ENCODE results near the gene CYGB.
"Not testable (repeated sequence)": the region's sequence is repeated elsewhere in the genome, so short reads cannot be mapped to it uniquely, and the experiment has no call there.

The CYGB gene

GRCh38 chr17:76524598-76525512 lies 12.7 kb downstream of the CYGB start:
- peak; percentile 76 for DNase-seq (ENCODE audit: low read depth)
- H3K4me3 ChIP-seq (replicated peaks; ENCODE audit: low read depth, low read length), result no peak overlapping the region
- no peak for TF ChIP-seq CTCF (IDR thresholded peaks at IDR 0.05; ENCODE audit: low read length, missing control alignments)

GRCh38 chr17:76523084-76524037 lies 14.1 kb downstream of the CYGB start:
- H3K4me3 ChIP-seq (replicated peaks; ENCODE audit: low read depth, low read length), result no peak overlapping the region
- peak; percentile 98 for TF ChIP-seq CTCF (IDR thresholded peaks at IDR 0.05; ENCODE audit: low read length, missing control alignments)
- DNase-seq (ENCODE audit: low read depth), result peak; percentile 61

- not testable (repeated sequence) for DNase-seq (ENCODE audit: low read depth); H3K4me3 ChIP-seq (replicated peaks; ENCODE audit: low read depth, low read length)
Measured at GRCh38 chr17:76521683-76522082, 15.8 kb downstream of the CYGB start.

GRCh38 chr17:76521262-76521661 lies 16.2 kb downstream of the CYGB start:
- no peak overlapping the region for H3K4me3 ChIP-seq (replicated peaks; ENCODE audit: low read depth, low read length)
- DNase-seq (ENCODE audit: low read depth), result no peak
- no peak for TF ChIP-seq CTCF (IDR thresholded peaks at IDR 0.05; ENCODE audit: low read length, missing control alignments)

GRCh38 chr17:76519048-76519966 lies 18.2 kb downstream of the CYGB start:
- no peak overlapping the region for H3K4me3 ChIP-seq (replicated peaks; ENCODE audit: low read depth, low read length)
- DNase-seq (ENCODE audit: low read depth), result no peak
- TF ChIP-seq CTCF (IDR thresholded peaks at IDR 0.05; ENCODE audit: low read length, missing control alignments), result no peak

GRCh38 chr17:76517638-76518038 lies 19.9 kb downstream of the CYGB start:
- no peak overlapping the region for H3K4me3 ChIP-seq (replicated peaks; ENCODE audit: low read depth, low read length)
- no peak for TF ChIP-seq CTCF (IDR thresholded peaks at IDR 0.05; ENCODE audit: low read length, missing control alignments)
- no peak for DNase-seq (ENCODE audit: low read depth)
